Astrocyte (in vitro differentiated cells and primary cell): ENCODE results near the gene SNAPC3.

Experiments used
- CTCF ChIP-seq: IDR thresholded peaks from 2 replicates; pipeline ENCODE4 v1.5.1; 2011; ENCODE audit warnings: low read depth, mild to moderate bottlenecking, inconsistent platforms, low read length, moderate library complexity; ENCODE audit not compliant: insufficient read depth
- EZH2 ChIP-seq: IDR thresholded peaks from 2 replicates; pipeline ENCODE4 v1.6.1; 2012; ENCODE audit warnings: mild to moderate bottlenecking, low read length, inconsistent platforms; ENCODE audit not compliant: insufficient read depth

GRCh38 chr9:15505921-15506320, 83.2 kb downstream of the SNAPC3 start:
- TF ChIP-seq EZH2 (no peak), CTCF (no peak)
